Measurements from ENCODE around the gene ZRANB3.

ZRANB3 gene

GRCh38 chr2:135163901-135164300, 367.1 kb downstream of the ZRANB3 start:
- Histone ChIP-seq H3K27me3 (ENCODE audit: low read depth, low read length) (no peaks in the 10 kb centered on the region), H3K36me3 (replicated peaks; ENCODE audit: low read depth, low read length) (peaks cover 26% of the 10 kb centered on the region), H3K79me2 (ENCODE audit: low read length) (no peaks in the 10 kb centered on the region), H3K27ac (ENCODE audit: low read length) (no peak overlapping the region), H3K4me1 (ENCODE audit: low read length) (peaks cover 21% of the 10 kb centered on the region), H4K20me1 (ENCODE audit: insufficient read depth, low read length) (0 out of 2 replicates have a peak, but pooled peaks cover 7% of the 10 kb centered on the region), H3K4me2 (ENCODE audit: low read length) (no peak overlapping the region), H2AFZ (ENCODE audit: low read depth, low read length) (no peak overlapping the region), H3K4me3 (ENCODE audit: low read length) (no peak overlapping the region), H3K9me3 (ENCODE audit: insufficient read depth, low read length) (no peaks in the 10 kb centered on the region), H3K9ac (ENCODE audit: low read length) (no peak overlapping the region)
- TF ChIP-seq EZH2phosphoT487 (IDR thresholded peaks at IDR 0.05; ENCODE audit: low read depth) (no peak), CTCF (IDR thresholded peaks at IDR 0.05; ENCODE audit: low read depth, low read length) (no peak)

- peaks cover 28% of the 10 kb centered on the region for H3K36me3 ChIP-seq (replicated peaks; ENCODE audit: low read depth, low read length)
- no peaks in the 10 kb centered on the region for H3K9me3 ChIP-seq (ENCODE audit: insufficient read depth, low read length)
- H3K27ac ChIP-seq (ENCODE audit: low read length) = no peak overlapping the region
- H3K4me2 ChIP-seq (ENCODE audit: low read length) = peak overlapping the region; percentile 48; the same call in 1 of the 2 replicates
- 0 out of 2 replicates have a peak, but pooled peaks cover 7% of the 10 kb centered on the region for H4K20me1 ChIP-seq (ENCODE audit: insufficient read depth, low read length)
- peaks cover 21% of the 10 kb centered on the region for H3K4me1 ChIP-seq (ENCODE audit: low read length)
- H3K79me2 ChIP-seq (ENCODE audit: low read length) = no peaks in the 10 kb centered on the region
- TF ChIP-seq CTCF (IDR thresholded peaks at IDR 0.05; ENCODE audit: low read depth, low read length) (no peak), EZH2phosphoT487 (IDR thresholded peaks at IDR 0.05; ENCODE audit: low read depth) (no peak)
- H2AFZ ChIP-seq (ENCODE audit: low read depth, low read length) = no peak overlapping the region
- H3K4me3 ChIP-seq (ENCODE audit: low read length) = no peak overlapping the region
- H3K9ac ChIP-seq (ENCODE audit: low read length) = no peak overlapping the region
- H3K27me3 ChIP-seq (ENCODE audit: low read depth, low read length) = no peaks in the 10 kb centered on the region
Measured at GRCh38 chr2:135163306-135163705, 367.7 kb downstream of the ZRANB3 start.

- Histone ChIP-seq H3K4me3 (ENCODE audit: low read length) (no peak overlapping the region), H3K9ac (ENCODE audit: low read length) (no peak overlapping the region), H3K9me3 (ENCODE audit: insufficient read depth, low read length) (no peaks in the 10 kb centered on the region), H3K79me2 (ENCODE audit: low read length) (no peaks in the 10 kb centered on the region), H3K27me3 (ENCODE audit: low read depth, low read length) (no peaks in the 10 kb centered on the region), H3K4me1 (ENCODE audit: low read length) (peaks cover 21% of the 10 kb centered on the region), H4K20me1 (ENCODE audit: insufficient read depth, low read length) (0 out of 2 replicates have a peak, but pooled peaks cover 7% of the 10 kb centered on the region), H3K4me2 (ENCODE audit: low read length) (peak overlapping the region; percentile 48), H3K27ac (ENCODE audit: low read length) (0 out of 2 replicates have a peak overlapping the region, but pooled peaks have one; percentile 7), H2AFZ (ENCODE audit: low read depth, low read length) (no peak overlapping the region), H3K36me3 (replicated peaks; ENCODE audit: low read depth, low read length) (peaks cover 33% of the 10 kb centered on the region)
- TF ChIP-seq EZH2phosphoT487 (IDR thresholded peaks at IDR 0.05; ENCODE audit: low read depth) (no peak), CTCF (IDR thresholded peaks at IDR 0.05; ENCODE audit: low read depth, low read length) (no peak)
Measured at GRCh38 chr2:135162786-135163185, 368.2 kb downstream of the ZRANB3 start.

DNA sequence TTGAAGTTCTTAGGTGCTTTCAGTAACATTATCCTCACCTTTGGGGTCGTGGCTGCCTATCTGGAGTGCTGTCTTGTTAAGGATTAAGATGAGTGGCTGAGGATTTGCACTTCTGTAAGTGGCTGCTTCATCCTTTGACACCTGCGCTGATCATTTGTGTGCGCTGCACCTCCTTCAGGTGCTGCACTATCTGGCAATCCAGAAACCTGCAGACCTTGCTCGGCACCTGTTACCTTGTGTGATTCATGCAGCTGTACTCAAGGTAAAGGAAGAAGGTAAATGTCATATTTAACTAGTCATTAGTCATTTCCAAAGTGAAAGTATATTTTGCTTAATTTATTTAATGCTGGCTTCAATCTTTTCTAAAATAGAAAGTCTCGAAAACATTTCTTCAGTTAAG, 368.6 kb downstream of the ZRANB3 start:
- 0 out of 2 replicates have a peak, but pooled peaks cover 7% of the 10 kb centered on the region for H4K20me1 ChIP-seq (ENCODE audit: insufficient read depth, low read length)
- H3K27me3 ChIP-seq (ENCODE audit: low read depth, low read length) = no peaks in the 10 kb centered on the region
- peak overlapping the region; percentile 48 for H3K4me2 ChIP-seq (ENCODE audit: low read length)
- TF ChIP-seq EZH2phosphoT487 (IDR thresholded peaks at IDR 0.05; ENCODE audit: low read depth) = no peak
- TF ChIP-seq CTCF (IDR thresholded peaks at IDR 0.05; ENCODE audit: low read depth, low read length) = no peak
- H2AFZ ChIP-seq (ENCODE audit: low read depth, low read length) = no peak overlapping the region
- H3K9ac ChIP-seq (ENCODE audit: low read length) = no peak overlapping the region
- H3K27ac ChIP-seq (ENCODE audit: low read length) = no peak overlapping the region
- peaks cover 21% of the 10 kb centered on the region for H3K4me1 ChIP-seq (ENCODE audit: low read length)
- H3K4me3 ChIP-seq (ENCODE audit: low read length) = 0 out of 2 replicates have a peak overlapping the region, but pooled peaks have one; percentile 22
- no peaks in the 10 kb centered on the region for H3K9me3 ChIP-seq (ENCODE audit: insufficient read depth, low read length)
- H3K36me3 ChIP-seq (replicated peaks; ENCODE audit: low read depth, low read length) = peaks cover 33% of the 10 kb centered on the region
- H3K79me2 ChIP-seq (ENCODE audit: low read length) = no peaks in the 10 kb centered on the region

All from OCI-LY3 (cell line).